Measurements from ENCODE around the gene CAD. TPM values are rescaled to one million over a fixed set of nuclear protein-coding genes. Genes with fewer than 3 reads are reported as not detected.

The CAD gene
- total and polyA plus RNA-seq, 9 of the 15 experiments (the other 6 are each of a cell fraction or from before 2014, with no cell fraction given): 7.5 to 126 (median 33.7) TPM

- Histone ChIP-seq H3K27me3 (ENCODE audit: control insufficient read depth in 2 of 2, insufficient read depth in 2 of 2, low read length in 2 of 2) (peaks cover 31 to 43% of the 10 kb centered on the region in 2 experiments; a peak in 4 of 5 replicates), H3K4me3 (peak within 1 kb of the TSS; percentile 53), H3K9me1 (ENCODE audit: control insufficient read depth, insufficient read depth, low read length) (no peaks in the 10 kb centered on the region), H2AFZ (ENCODE audit: low read depth, low read length) (peak within 1 kb of the TSS; percentile 91), H3K9me3 (replicated peaks; ENCODE audit: control insufficient read depth, insufficient read depth, low read depth, low read length) (no peaks in the 10 kb centered on the region; the same call in 1 of the 2 replicates), H3K36me3 (ENCODE audit: control insufficient read depth, insufficient read depth, low read length) (no peaks in the 10 kb centered on the region), H3K27ac (ENCODE audit: extremely low read depth, low read depth, low read length) (no peak within 1 kb of the TSS), H3K4me2 (ENCODE audit: insufficient read depth, low read length) (peak within 1 kb of the TSS; percentile 76), H3K9ac (ENCODE audit: insufficient read depth in 1 of 2, low read depth in 2 of 2, low read length in 2 of 2) (peak within 1 kb of the TSS; percentile 46 to 92; a peak in 3 of 4 replicates), H3K4me1 (replicated peaks in 1 of 2; ENCODE audit: control insufficient read depth in 2 of 2, insufficient read depth in 2 of 2, low read length in 2 of 2) (peaks cover 0 to 42% of the 10 kb centered on the region in 2 experiments; a peak in 3 of 5 replicates), H4K20me1 (replicated peaks; ENCODE audit: control insufficient read depth, insufficient read depth, low read length) (no peaks in the 10 kb centered on the region; the same call in 1 of the 2 replicates), H3K79me2 (ENCODE audit: control insufficient read depth, insufficient read depth, low read length) (no peaks in the 10 kb centered on the region)
- no TSS peak for BruUV-seq (replicated peaks)
- FAIRE-seq (peak; percentile 37), DNase-seq (ENCODE audit: extremely low read depth in 1 of 4, low spot score in 3 of 4) (peak; percentile 81 to 99 (median 96)), ATAC-seq (peak; percentile 94)
- ChIA-PET CTCF (ENCODE audit: low intra/inter-chr PET ratio) (interaction anchor here (1.4 kb wide), 1 partner anchor 17 kb away, joined by 5 read pairs; no protein-coding TSS in a partner anchor), POLR2A (no interaction called here)
- intact Hi-C loops (cut with micrococcal nuclease): no loop called here
- WGBS (ENCODE audit: insufficient coverage, low coverage, missing lambda C conversion rate): 2% methylated on average over 46 of the region's 96 CpGs
- in situ Hi-C loops (cut with MboI): no loop called here
- TF ChIP-seq TAF15 (IDR thresholded peaks at IDR 0.05; ENCODE audit: low read depth, low read length) (no peak), TCFL5 (CRISPR knock-in tag; conservative IDR thresholded peaks at IDR 0.05) (no peak), NFIC (IDR thresholded peaks at IDR 0.05) (peak; percentile 41), ARID4B (CRISPR knock-in tag; IDR thresholded peaks at IDR 0.05) (0 out of 2 replicates have a peak, but pooled peaks have one; percentile 18), NRF1 (conservative IDR thresholded peaks at IDR 0.05 in 1 of 2, IDR thresholded peaks at IDR 0.05 in 1 of 2) (peak in 1 of 2 experiments; percentile 11; a peak in 1 of 4 replicates), POLR2G (IDR thresholded peaks at IDR 0.05; ENCODE audit: low read depth, low read length) (peak; percentile 66), TBP (optimal IDR thresholded peaks at IDR 0.05; ENCODE audit: low read depth, low read length) (peak; percentile 23), U2AF1 (optimal IDR thresholded peaks at IDR 0.05; ENCODE audit: low read depth, low read length) (peak; percentile 43), CXXC5 (CRISPR knock-in tag; IDR thresholded peaks at IDR 0.05) (peak; percentile 19; the same call in 1 of the 2 replicates), RBM15 (IDR thresholded peaks at IDR 0.05; ENCODE audit: insufficient read depth, low read length) (no peak), TCF3 (CRISPR knock-in tag; IDR thresholded peaks at IDR 0.05) (no peak), ZNF253 (CRISPR knock-in tag; conservative IDR thresholded peaks at IDR 0.05) (no peak), HBP1 (CRISPR knock-in tag; IDR thresholded peaks at IDR 0.05) (no peak), PHF8 (IDR thresholded peaks at IDR 0.05; ENCODE audit: borderline replicate concordance, low read length) (peak; percentile 18; the same call in 1 of the 2 replicates)
These were observed 45.5 kb downstream of the CAD start, which contains the start of gene SLC30A3 for GRCh38 chr2:27262379-27263286. SLC30A3 (minus strand) TSS chr2:27263047; CDS start chr2:27262906, 141 bp downstream.
